GM12801 (cell line): ENCODE data around the gene MORN1.

Source experiments
- CTCF ChIP-seq: IDR thresholded peaks from one replicate; pipeline ENCODE4 v1.5.1; 2011; ENCODE audit warnings: control low read depth; ENCODE audit not compliant: insufficient read length; ENCODE audit errors: extremely low read depth

Gene MORN1

GRCh38 chr1:2391041-2391930 is at the start of gene MORN1, which contains the start of gene RER1:
MORN1 (minus strand) TSS chr1:2391554; CDS start chr1:2391533, 21 bp downstream.
RER1 (plus strand) TSS chr1:2391841; CDS start chr1:2395791, 3,950 bp downstream.
- no peak for TF ChIP-seq CTCF

GRCh38 chr1:2439369-2439768 is 48.0 kb upstream of the MORN1 start:
- TF ChIP-seq CTCF, result no peak

- TF ChIP-seq CTCF, result no peak
These were observed 47.3 kb upstream of the MORN1 start for GRCh38 chr1:2438641-2439040.

GRCh38 chr1:2438038-2438437 is 46.7 kb upstream of the MORN1 start:
- TF ChIP-seq CTCF, result no peak

GRCh38 chr1:2437617-2438016 is 46.3 kb upstream of the MORN1 start:
- no peak for TF ChIP-seq CTCF

GRCh38 chr1:2436876-2437275 is 45.5 kb upstream of the MORN1 start:
- TF ChIP-seq CTCF, result no peak

GRCh38 chr1:2435746-2436355 is 44.5 kb upstream of the MORN1 start:
- no peak for TF ChIP-seq CTCF
